CD4-positive, alpha-beta T cell treated with Interleukin-2 at 100 ng/mL for 4 hours (primary cell): ENCODE results near the gene ADCY1.
"Not testable (repeated sequence)": the region's sequence is repeated elsewhere in the genome, so short reads cannot be mapped to it uniquely, and the experiment has no call there.

Source experiments
- DNase-seq: peaks from one replicate; pipeline ENCODE4 v3.0.0-alpha.2; 2020; ENCODE audit warnings: low spot score

ADCY1 gene

GRCh38 chr7:45573661-45574415, at the start of gene ADCY1:
Gene ADCY1, plus strand, starts transcription at chr7:45574368. Its CDS starts 176 bp downstream, at chr7:45574544.
- DNase-seq: no peak

- no peak for DNase-seq
Measured at GRCh38 chr7:45524445-45524844, 49.7 kb upstream of the ADCY1 start.

GRCh38 chr7:45525057-45525456, 49.1 kb upstream of the ADCY1 start:
- DNase-seq: no peak

- DNase-seq: no peak
Measured at GRCh38 chr7:45543473-45543872, 30.7 kb upstream of the ADCY1 start.

GRCh38 chr7:45545105-45545710, 29.0 kb upstream of the ADCY1 start:
- not testable (repeated sequence) for DNase-seq

- DNase-seq: not testable (repeated sequence)
Measured at GRCh38 chr7:45548917-45549316, 25.3 kb upstream of the ADCY1 start.

- no peak for DNase-seq
Measured at GRCh38 chr7:45563401-45563800, 10.8 kb upstream of the ADCY1 start.

- no peak for DNase-seq
Measured at GRCh38 chr7:45563941-45564461, 10.2 kb upstream of the ADCY1 start.

GRCh38 chr7:45564485-45564884, 9.7 kb upstream of the ADCY1 start:
- no peak for DNase-seq

- no peak for DNase-seq
Measured at GRCh38 chr7:45564886-45565455, 9.2 kb upstream of the ADCY1 start.

- no peak for DNase-seq
Measured at GRCh38 chr7:45566386-45566785, 7.8 kb upstream of the ADCY1 start.

GRCh38 chr7:45566961-45567360, 7.2 kb upstream of the ADCY1 start:
- no peak for DNase-seq

GRCh38 chr7:45567713-45568112, 6.5 kb upstream of the ADCY1 start:
- no peak for DNase-seq

- no peak for DNase-seq
Measured at GRCh38 chr7:45568536-45569289, 5.5 kb upstream of the ADCY1 start.

- DNase-seq: no peak
Measured at GRCh38 chr7:45569290-45569685, 4.9 kb upstream of the ADCY1 start.

GRCh38 chr7:45570797-45571196, 3.4 kb upstream of the ADCY1 start:
- no peak for DNase-seq

GRCh38 chr7:45573204-45573603, 964 bp upstream of the ADCY1 start:
- DNase-seq: no peak

GRCh38 chr7:45574416-45574668, 174 bp downstream of the ADCY1 start:
- DNase-seq: no peak

GRCh38 chr7:45574669-45575500, 717 bp downstream of the ADCY1 start:
- DNase-seq: no peak

GRCh38 chr7:45575501-45576248, 1.5 kb downstream of the ADCY1 start:
- DNase-seq: no peak
